Measurements from ENCODE around the gene YTHDF1. TPM values are rescaled to one million over a fixed set of nuclear protein-coding genes. Genes with fewer than 3 reads are reported as not detected.

Gene YTHDF1
- polyA plus RNA-seq, 1 donor from 2014 or later: 36.9 TPM

GRCh38 chr20:63247671-63248228 is 31.8 kb upstream of the YTHDF1 start:
- no peak for TF ChIP-seq MXI1 (conservative IDR thresholded peaks at IDR 0.05; ENCODE audit: poor library complexity, severe bottlenecking)
- no peak for TF ChIP-seq TAF1 (IDR thresholded peaks at IDR 0.05; ENCODE audit: low read depth)
- no peak for TF ChIP-seq SMC3 (conservative IDR thresholded peaks at IDR 0.05; ENCODE audit: poor library complexity)
- TF ChIP-seq CTCF (IDR thresholded peaks at IDR 0.05; ENCODE audit: poor library complexity, severe bottlenecking): no peak
- TF ChIP-seq REST (IDR thresholded peaks at IDR 0.05; ENCODE audit: borderline replicate concordance): no peak
- no peak for TF ChIP-seq EP300 (conservative IDR thresholded peaks at IDR 0.05; ENCODE audit: poor library complexity, severe bottlenecking)
- no peak for TF ChIP-seq POLR2AphosphoS5 (IDR thresholded peaks at IDR 0.05)
- TF ChIP-seq EZH2 (IDR thresholded peaks at IDR 0.05; ENCODE audit: borderline replicate concordance, insufficient read depth, low read length, poor library complexity, severe bottlenecking): no peak
- no peak for TF ChIP-seq RAD21 (conservative IDR thresholded peaks at IDR 0.05)
- Histone ChIP-seq H3K4me3 (ENCODE audit: low read length) (no peak overlapping the region), H3K27me3 (ENCODE audit: insufficient read depth, low read depth, low read length) (peaks cover 1% of the 10 kb centered on the region), H3K27ac (ENCODE audit: low read length) (no peak overlapping the region), H4K20me1 (ENCODE audit: insufficient read depth) (no peaks in the 10 kb centered on the region), H3K9me2 (ENCODE audit: insufficient read depth, low read length) (no peaks in the 10 kb centered on the region), H3K9ac (ENCODE audit: low read length) (no peak overlapping the region), H3K36me3 (ENCODE audit: insufficient read depth, low read length) (no peaks in the 10 kb centered on the region), H3K9me3 (ENCODE audit: low read length) (no peaks in the 10 kb centered on the region), H3K4me2 (ENCODE audit: low read length) (no peak overlapping the region), H2AFZ (ENCODE audit: low read depth, low read length) (no peak overlapping the region), H3F3A (ENCODE audit: insufficient read depth, low read length, poor library complexity, severe bottlenecking) (no peaks in the 10 kb centered on the region), H3K79me2 (replicated peaks; ENCODE audit: insufficient read depth, low read length) (peaks cover 10% of the 10 kb centered on the region)

- Histone ChIP-seq H3F3A (ENCODE audit: insufficient read depth, low read length, poor library complexity, severe bottlenecking) (no peaks in the 10 kb centered on the region), H3K79me2 (replicated peaks; ENCODE audit: insufficient read depth, low read length) (peaks cover 1% of the 10 kb centered on the region), H3K9me2 (ENCODE audit: insufficient read depth, low read length) (no peaks in the 10 kb centered on the region), H3K27ac (ENCODE audit: low read length) (no peak overlapping the region), H3K4me3 (ENCODE audit: low read length) (no peak overlapping the region), H2AFZ (ENCODE audit: low read depth, low read length) (no peak overlapping the region), H4K20me1 (ENCODE audit: insufficient read depth) (no peaks in the 10 kb centered on the region), H3K9ac (ENCODE audit: low read length) (no peak overlapping the region), H3K36me3 (ENCODE audit: insufficient read depth, low read length) (no peaks in the 10 kb centered on the region), H3K27me3 (ENCODE audit: insufficient read depth, low read depth, low read length) (no peaks in the 10 kb centered on the region), H3K9me3 (ENCODE audit: low read length) (no peaks in the 10 kb centered on the region), H3K4me2 (ENCODE audit: low read length) (no peak overlapping the region)
- no peak for TF ChIP-seq RAD21 (conservative IDR thresholded peaks at IDR 0.05)
- no peak for TF ChIP-seq REST (IDR thresholded peaks at IDR 0.05; ENCODE audit: borderline replicate concordance)
- TF ChIP-seq EZH2 (IDR thresholded peaks at IDR 0.05; ENCODE audit: borderline replicate concordance, insufficient read depth, low read length, poor library complexity, severe bottlenecking): no peak
- TF ChIP-seq SMC3 (conservative IDR thresholded peaks at IDR 0.05; ENCODE audit: poor library complexity): no peak
- TF ChIP-seq EP300 (conservative IDR thresholded peaks at IDR 0.05; ENCODE audit: poor library complexity, severe bottlenecking): no peak
- no peak for TF ChIP-seq TAF1 (IDR thresholded peaks at IDR 0.05; ENCODE audit: low read depth)
- no peak for TF ChIP-seq POLR2AphosphoS5 (IDR thresholded peaks at IDR 0.05)
- no peak for TF ChIP-seq CTCF (IDR thresholded peaks at IDR 0.05; ENCODE audit: poor library complexity, severe bottlenecking)
- no peak for TF ChIP-seq MXI1 (conservative IDR thresholded peaks at IDR 0.05; ENCODE audit: poor library complexity, severe bottlenecking)
Measured at GRCh38 chr20:63246490-63247288, 30.8 kb upstream of the YTHDF1 start.

Data from neural cell (in vitro differentiated cells).